GM12872 (cell line): ENCODE measurements around the gene NCOA7.

Experiments used
- CTCF ChIP-seq: IDR thresholded peaks from 3 replicates; pipeline ENCODE4 v1.5.1; 2011; ENCODE audit warnings: low read depth, mild to moderate bottlenecking, low read length, moderate library complexity; ENCODE audit not compliant: insufficient read depth

NCOA7 gene

DNA sequence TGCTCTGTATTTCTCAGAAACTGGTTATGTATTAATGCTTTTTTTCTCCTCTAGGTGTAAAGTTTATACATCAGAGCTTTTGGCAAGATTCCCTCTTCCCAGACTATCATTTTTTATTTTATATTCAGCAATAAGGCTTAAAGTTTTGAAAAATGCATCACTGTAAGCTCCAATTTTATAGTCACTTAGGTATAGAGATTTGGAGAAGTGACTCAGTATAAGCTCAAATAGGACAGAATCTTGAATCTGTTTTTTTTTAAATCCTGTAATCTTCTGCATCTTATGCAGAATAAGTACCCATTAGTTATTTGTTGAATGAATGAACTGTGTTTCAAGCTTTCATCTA is 1.0 kb downstream of the NCOA7 start:
- TF ChIP-seq CTCF = no peak

DNA sequence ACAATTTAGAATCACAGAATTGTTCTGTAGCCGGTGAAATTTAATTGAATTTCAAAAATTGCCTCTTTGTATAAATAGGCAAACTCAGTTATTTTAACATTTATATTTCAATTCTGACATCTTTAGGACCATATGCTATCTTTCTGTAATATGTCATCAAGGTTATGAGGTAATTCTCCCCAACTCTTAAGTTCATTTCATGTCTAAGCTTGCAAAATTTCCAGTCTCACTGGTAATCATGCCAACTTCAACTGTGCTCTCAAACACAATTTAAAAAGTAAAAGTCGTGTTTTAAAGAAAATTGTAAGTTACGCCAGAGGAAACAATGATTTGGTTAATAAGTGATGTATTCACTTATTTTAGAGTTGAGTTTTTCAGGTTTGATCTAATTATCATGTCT is 1.4 kb downstream of the NCOA7 start:
- TF ChIP-seq CTCF = no peak

GRCh38 chr6:125792680-125793079 is 1.9 kb downstream of the NCOA7 start:
- TF ChIP-seq CTCF = no peak

- TF ChIP-seq CTCF = no peak
These were observed 2.5 kb downstream of the NCOA7 start for GRCh38 chr6:125793280-125793679.

DNA sequence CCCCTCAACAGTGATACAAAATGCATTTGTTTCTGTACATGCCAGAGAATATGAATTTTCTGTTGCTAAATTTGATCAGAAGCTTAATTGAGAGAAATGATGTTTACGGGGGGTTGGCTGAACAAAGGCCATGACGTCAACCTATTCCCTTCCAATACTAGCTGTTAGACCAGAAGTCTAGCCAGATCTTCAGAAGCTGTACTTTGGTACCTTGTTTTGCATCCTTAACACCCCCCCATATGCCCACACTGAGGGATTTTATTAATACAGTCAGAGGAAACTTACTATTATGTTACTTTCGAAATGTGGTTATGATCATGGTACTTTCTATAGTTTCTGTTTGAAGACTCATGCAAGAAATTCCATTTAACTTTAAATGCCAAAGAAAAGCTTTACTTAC is 3.1 kb downstream of the NCOA7 start:
- TF ChIP-seq CTCF = no peak

GRCh38 chr6:125794342-125795137 is 3.8 kb downstream of the NCOA7 start:
- TF ChIP-seq CTCF = no peak

DNA sequence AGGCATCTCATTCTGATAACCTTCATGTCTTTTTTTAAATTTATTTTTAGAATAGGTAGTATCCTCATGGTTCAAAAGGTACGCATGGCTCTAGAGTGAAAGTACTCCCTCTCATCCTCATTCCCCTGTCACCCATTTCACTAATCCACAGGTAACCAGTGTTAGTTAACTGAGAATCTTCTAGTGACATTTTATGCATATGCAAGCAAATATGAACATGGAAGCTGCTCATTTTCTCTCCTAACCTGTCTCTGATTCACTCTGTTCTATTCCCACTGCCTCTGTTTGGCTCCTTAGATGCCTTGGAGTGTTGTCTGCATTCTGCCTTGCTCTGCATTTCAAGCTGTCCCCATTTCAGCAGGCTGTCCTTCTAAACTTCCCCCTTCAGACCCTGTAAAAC is 4.5 kb downstream of the NCOA7 start:
- no peak for TF ChIP-seq CTCF
